ENCODE results near the gene UIMC1.

Gene UIMC1

DNA sequence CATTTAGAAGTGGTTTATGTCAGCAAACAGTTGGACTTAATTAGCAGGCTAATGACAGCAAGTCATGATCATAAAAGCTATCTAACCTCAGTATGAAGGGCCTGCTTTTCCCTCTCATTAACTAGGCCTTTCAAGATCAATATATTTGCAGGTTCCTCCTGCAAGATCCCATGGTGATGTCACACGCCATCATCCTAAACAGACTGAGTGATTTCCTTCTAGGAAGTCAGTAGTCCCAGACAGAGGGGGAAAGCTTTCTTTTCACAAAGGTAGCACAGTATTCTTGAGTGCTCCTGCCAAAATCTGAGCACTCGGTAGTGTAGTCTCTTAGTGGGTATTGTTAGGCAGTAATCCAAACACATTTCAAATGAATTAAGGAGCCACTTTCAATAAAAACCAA, 52.5 kb downstream of the UIMC1 start:
- H3K27me3 ChIP-seq (ENCODE audit: low read depth, low read length), result no peaks in the 10 kb centered on the region
- H3K9me3 ChIP-seq (ENCODE audit: control insufficient read depth in 1 of 2, low read length in 2 of 2), result no peaks in the 10 kb centered on the region
- no peak overlapping the region for H3K27ac ChIP-seq (ENCODE audit: low read length)
- H3K36me3 ChIP-seq (ENCODE audit: control insufficient read depth in 1 of 2, insufficient read depth in 2 of 2, low read length in 2 of 2), result peaks cover 37 to 44% of the 10 kb centered on the region in 2 donors
- no peak overlapping the region for H3K4me3 ChIP-seq (ENCODE audit: low read depth in 1 of 2, low read length in 2 of 2)
- H3K4me1 ChIP-seq (ENCODE audit: control insufficient read depth in 1 of 2, insufficient read depth in 2 of 2, low read length in 2 of 2), result no peaks in the 10 kb centered on the region

- Histone ChIP-seq H3K9me3 (ENCODE audit: control insufficient read depth in 1 of 2, low read length in 2 of 2) (no peaks in the 10 kb centered on the region), H3K36me3 (ENCODE audit: control insufficient read depth in 1 of 2, insufficient read depth in 2 of 2, low read length in 2 of 2) (peaks cover 33 to 53% of the 10 kb centered on the region in 2 donors), H3K27me3 (ENCODE audit: low read depth, low read length) (no peaks in the 10 kb centered on the region), H3K4me1 (ENCODE audit: control insufficient read depth in 1 of 2, insufficient read depth in 2 of 2, low read length in 2 of 2) (peaks cover 0 to 10% of the 10 kb centered on the region in 2 donors), H3K4me3 (ENCODE audit: low read depth in 1 of 2, low read length in 2 of 2) (no peak overlapping the region), H3K27ac (ENCODE audit: low read length) (no peak overlapping the region)
Observed at GRCh38 chr5:176952531-176953193, 53.9 kb downstream of the UIMC1 start.

- Histone ChIP-seq H3K4me3 (ENCODE audit: low read depth in 1 of 2, low read length in 2 of 2) (no peak overlapping the region), H3K9me3 (ENCODE audit: control insufficient read depth in 1 of 2, low read length in 2 of 2) (no peaks in the 10 kb centered on the region), H3K4me1 (ENCODE audit: control insufficient read depth in 1 of 2, insufficient read depth in 2 of 2, low read length in 2 of 2) (peaks cover 0 to 10% of the 10 kb centered on the region in 2 donors), H3K27me3 (ENCODE audit: low read depth, low read length) (no peaks in the 10 kb centered on the region), H3K27ac (ENCODE audit: low read length) (no peak overlapping the region), H3K36me3 (ENCODE audit: control insufficient read depth in 1 of 2, insufficient read depth in 2 of 2, low read length in 2 of 2) (peaks cover 34 to 52% of the 10 kb centered on the region in 2 donors)
Observed at GRCh38 chr5:176948458-176948857, 58.1 kb downstream of the UIMC1 start.

DNA sequence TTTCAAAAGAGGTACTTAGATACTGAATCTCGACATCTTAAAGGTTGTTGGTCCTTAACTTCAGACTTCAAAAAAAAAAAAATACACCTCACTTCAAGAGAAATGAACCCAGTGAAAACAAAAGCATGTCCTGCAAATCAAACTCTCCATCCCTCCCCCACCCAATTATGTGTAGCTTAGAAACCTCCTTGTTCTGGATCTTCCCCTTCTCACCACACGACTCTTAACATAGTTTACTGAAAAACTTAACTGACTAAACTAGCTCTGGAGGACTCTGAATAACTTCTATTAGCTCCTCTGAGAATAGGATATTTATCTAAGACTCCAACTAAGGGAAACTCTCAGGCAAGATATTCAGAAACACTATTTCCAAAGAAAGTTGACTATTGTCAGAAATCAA, 58.7 kb downstream of the UIMC1 start:
- Histone ChIP-seq H3K4me1 (ENCODE audit: control insufficient read depth in 1 of 2, insufficient read depth in 2 of 2, low read length in 2 of 2) (peaks cover 0 to 10% of the 10 kb centered on the region in 2 donors), H3K4me3 (ENCODE audit: low read depth in 1 of 2, low read length in 2 of 2) (no peak overlapping the region), H3K27me3 (ENCODE audit: low read depth, low read length) (no peaks in the 10 kb centered on the region), H3K27ac (ENCODE audit: low read length) (no peak overlapping the region), H3K36me3 (ENCODE audit: control insufficient read depth in 1 of 2, insufficient read depth in 2 of 2, low read length in 2 of 2) (peaks cover 34 to 58% of the 10 kb centered on the region in 2 donors), H3K9me3 (ENCODE audit: control insufficient read depth in 1 of 2, low read length in 2 of 2) (no peaks in the 10 kb centered on the region)

DNA sequence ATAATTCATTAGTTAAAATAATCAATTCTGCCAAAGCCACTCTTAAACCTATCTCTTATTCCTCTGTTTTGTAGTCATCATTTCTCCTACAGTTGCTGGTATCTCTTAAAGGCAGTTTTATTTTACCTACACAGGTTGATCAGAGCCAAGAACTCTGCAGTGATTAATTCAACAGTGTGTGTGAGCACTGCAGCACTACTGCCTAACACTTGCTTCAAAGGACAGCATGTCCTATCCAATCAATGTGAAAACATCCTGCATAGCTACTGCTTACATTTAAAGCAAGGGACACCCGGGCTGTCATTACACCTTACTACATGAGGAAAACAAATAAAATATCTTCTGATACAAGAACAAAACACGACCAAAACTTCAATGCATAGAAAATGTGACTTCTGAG, 62.3 kb downstream of the UIMC1 start:
- peaks cover 23 to 59% of the 10 kb centered on the region in 2 donors for H3K36me3 ChIP-seq (ENCODE audit: control insufficient read depth in 1 of 2, insufficient read depth in 2 of 2, low read length in 2 of 2)
- no peak overlapping the region for H3K27ac ChIP-seq (ENCODE audit: low read length)
- H3K4me1 ChIP-seq (ENCODE audit: control insufficient read depth in 1 of 2, insufficient read depth in 2 of 2, low read length in 2 of 2), result peaks cover 0 to 10% of the 10 kb centered on the region in 2 donors
- H3K9me3 ChIP-seq (ENCODE audit: control insufficient read depth in 1 of 2, low read length in 2 of 2), result no peaks in the 10 kb centered on the region
- H3K4me3 ChIP-seq (ENCODE audit: low read depth in 1 of 2, low read length in 2 of 2), result no peak overlapping the region
- H3K27me3 ChIP-seq (ENCODE audit: low read depth, low read length), result no peaks in the 10 kb centered on the region

GRCh38 chr5:176943816-176944215, 62.8 kb downstream of the UIMC1 start:
- no peaks in the 10 kb centered on the region for H3K9me3 ChIP-seq (ENCODE audit: control insufficient read depth in 1 of 2, low read length in 2 of 2)
- H3K4me3 ChIP-seq (ENCODE audit: low read depth in 1 of 2, low read length in 2 of 2), result no peak overlapping the region
- no peaks in the 10 kb centered on the region for H3K27me3 ChIP-seq (ENCODE audit: low read depth, low read length)
- peaks cover 21 to 59% of the 10 kb centered on the region in 2 donors for H3K36me3 ChIP-seq (ENCODE audit: control insufficient read depth in 1 of 2, insufficient read depth in 2 of 2, low read length in 2 of 2)
- no peak overlapping the region for H3K27ac ChIP-seq (ENCODE audit: low read length)
- H3K4me1 ChIP-seq (ENCODE audit: control insufficient read depth in 1 of 2, insufficient read depth in 2 of 2, low read length in 2 of 2), result peaks cover 0 to 10% of the 10 kb centered on the region in 2 donors

DNA sequence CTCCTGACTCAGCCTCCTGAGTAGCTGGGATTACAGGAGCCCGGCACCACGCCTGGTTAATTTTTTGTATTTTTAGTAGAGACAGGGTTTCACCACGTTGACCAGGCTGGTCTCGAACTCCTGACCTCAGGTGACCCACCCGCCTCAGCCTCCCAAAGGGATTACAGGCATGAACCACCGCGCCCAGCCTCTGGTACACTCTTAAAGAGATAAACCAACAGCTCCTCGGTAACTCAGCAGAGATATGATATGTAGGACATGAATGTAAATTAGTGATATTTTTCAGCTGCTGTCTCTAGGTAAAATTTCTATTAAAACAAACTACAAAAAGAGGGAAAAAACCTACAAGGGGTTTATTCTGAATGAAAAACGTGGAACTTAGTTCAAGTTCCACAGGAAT, 64.6 kb downstream of the UIMC1 start:
- Histone ChIP-seq H3K4me3 (ENCODE audit: low read depth in 1 of 2, low read length in 2 of 2) (no peak overlapping the region), H3K27ac (ENCODE audit: low read length) (no peak overlapping the region), H3K9me3 (ENCODE audit: control insufficient read depth in 1 of 2, low read length in 2 of 2) (no peaks in the 10 kb centered on the region), H3K27me3 (ENCODE audit: low read depth, low read length) (no peaks in the 10 kb centered on the region), H3K4me1 (ENCODE audit: control insufficient read depth in 1 of 2, insufficient read depth in 2 of 2, low read length in 2 of 2) (no peaks in the 10 kb centered on the region), H3K36me3 (ENCODE audit: control insufficient read depth in 1 of 2, insufficient read depth in 2 of 2, low read length in 2 of 2) (peaks cover 21 to 55% of the 10 kb centered on the region in 2 donors)

- Histone ChIP-seq H3K4me3 (ENCODE audit: low read depth in 1 of 2, low read length in 2 of 2) (no peak overlapping the region), H3K9me3 (ENCODE audit: control insufficient read depth in 1 of 2, low read length in 2 of 2) (no peaks in the 10 kb centered on the region), H3K27me3 (ENCODE audit: low read depth, low read length) (no peaks in the 10 kb centered on the region), H3K4me1 (ENCODE audit: control insufficient read depth in 1 of 2, insufficient read depth in 2 of 2, low read length in 2 of 2) (no peaks in the 10 kb centered on the region), H3K27ac (ENCODE audit: low read length) (no peak overlapping the region), H3K36me3 (ENCODE audit: control insufficient read depth in 1 of 2, insufficient read depth in 2 of 2, low read length in 2 of 2) (peaks cover 2 to 35% of the 10 kb centered on the region in 2 donors)
Observed at GRCh38 chr5:176938472-176938871, 68.1 kb downstream of the UIMC1 start.

DNA sequence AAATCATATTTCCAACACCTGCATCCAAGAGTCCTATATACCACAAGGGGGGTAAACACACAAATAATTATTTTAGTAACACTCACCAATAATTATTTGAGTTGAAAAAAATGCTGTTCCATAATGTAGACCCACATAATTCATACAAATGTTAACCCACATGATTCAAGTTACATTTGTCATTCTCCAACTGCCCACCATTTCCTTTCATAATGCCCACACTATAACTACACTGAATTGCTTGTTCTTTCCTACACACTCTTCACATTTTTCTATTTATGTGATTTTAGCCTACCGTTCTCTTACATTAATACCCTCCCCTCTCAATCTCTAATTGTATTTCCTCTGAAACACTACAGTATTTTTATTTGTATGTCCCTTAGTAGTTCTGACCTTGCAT, 71.6 kb downstream of the UIMC1 start:
- Histone ChIP-seq H3K36me3 (ENCODE audit: control insufficient read depth in 1 of 2, insufficient read depth in 2 of 2, low read length in 2 of 2) (peaks cover 4 to 40% of the 10 kb centered on the region in 2 donors), H3K9me3 (ENCODE audit: control insufficient read depth in 1 of 2, low read length in 2 of 2) (no peaks in the 10 kb centered on the region), H3K4me1 (ENCODE audit: control insufficient read depth in 1 of 2, insufficient read depth in 2 of 2, low read length in 2 of 2) (no peaks in the 10 kb centered on the region)

DNA sequence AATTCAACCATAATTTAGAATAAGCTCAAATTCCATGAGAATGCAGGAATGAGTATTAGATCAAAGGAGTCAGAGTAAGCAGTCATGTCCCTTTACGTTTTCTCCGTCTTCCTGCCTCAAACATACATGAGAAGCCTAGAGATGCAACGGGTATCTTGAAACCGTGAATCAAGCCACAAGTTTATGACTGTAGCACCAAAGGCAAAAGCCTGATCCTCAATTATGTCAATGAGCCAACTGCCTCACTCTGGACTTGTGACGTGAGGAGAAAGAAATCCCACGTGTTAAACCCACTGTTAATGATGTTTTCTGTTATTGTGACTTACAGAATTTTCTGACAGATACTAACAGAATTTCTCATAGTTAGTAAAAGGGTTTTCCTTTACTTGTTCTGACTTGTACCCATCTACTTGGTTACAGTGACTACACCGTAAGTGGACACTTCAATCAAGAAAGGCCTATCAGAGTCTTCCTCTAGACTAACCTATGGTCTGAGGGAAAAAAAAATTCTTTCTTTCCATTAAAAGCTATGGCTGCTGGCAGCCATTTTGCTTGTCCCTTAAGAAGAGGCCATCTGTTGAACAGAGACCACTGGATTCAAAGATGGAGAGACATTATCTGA, 72.2 kb downstream of the UIMC1 start:
- H3K4me3 ChIP-seq (ENCODE audit: low read depth in 1 of 2, low read length in 2 of 2), result no peak overlapping the region
- H3K9me3 ChIP-seq (ENCODE audit: control insufficient read depth in 1 of 2, low read length in 2 of 2), result no peaks in the 10 kb centered on the region
- no peak overlapping the region for H3K27ac ChIP-seq (ENCODE audit: low read length)
- H3K36me3 ChIP-seq (ENCODE audit: control insufficient read depth in 1 of 2, insufficient read depth in 2 of 2, low read length in 2 of 2), result peaks cover 4 to 39% of the 10 kb centered on the region in 2 donors
- no peaks in the 10 kb centered on the region for H3K27me3 ChIP-seq (ENCODE audit: low read depth, low read length)
- H3K4me1 ChIP-seq (ENCODE audit: control insufficient read depth in 1 of 2, insufficient read depth in 2 of 2, low read length in 2 of 2), result no peaks in the 10 kb centered on the region

More for the DNA sequence above, 71.6 kb downstream of the UIMC1 start:
- Histone ChIP-seq H3K27ac (ENCODE audit: low read length) (no peak overlapping the region), H3K4me3 (ENCODE audit: low read depth in 1 of 2, low read length in 2 of 2) (no peak overlapping the region), H3K27me3 (ENCODE audit: low read depth, low read length) (no peaks in the 10 kb centered on the region)

DNA sequence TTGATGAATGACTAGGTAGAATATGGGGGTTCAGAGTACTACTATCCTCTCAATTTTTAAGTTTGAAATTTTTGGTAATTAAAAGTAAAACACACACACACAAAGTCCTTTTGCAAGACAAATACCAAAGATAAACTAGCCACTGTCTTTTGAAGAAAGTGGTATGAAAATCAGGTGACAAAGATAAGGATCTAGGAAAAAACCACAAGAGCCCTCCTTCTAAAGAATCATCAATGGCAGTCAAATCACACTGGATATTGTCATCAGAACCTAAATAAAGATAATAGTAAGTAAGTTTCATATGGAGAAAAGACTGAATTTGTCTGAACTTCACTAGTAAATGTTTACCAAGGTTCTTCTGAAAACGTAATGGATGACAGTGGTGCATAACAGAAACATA, 76.9 kb downstream of the UIMC1 start:
- Histone ChIP-seq H3K27ac (ENCODE audit: low read length) (no peak overlapping the region), H3K4me1 (ENCODE audit: control insufficient read depth in 1 of 2, insufficient read depth in 2 of 2, low read length in 2 of 2) (no peaks in the 10 kb centered on the region), H3K4me3 (ENCODE audit: low read depth in 1 of 2, low read length in 2 of 2) (no peak overlapping the region), H3K36me3 (ENCODE audit: control insufficient read depth in 1 of 2, insufficient read depth in 2 of 2, low read length in 2 of 2) (peaks cover 4 to 25% of the 10 kb centered on the region in 2 donors), H3K27me3 (ENCODE audit: low read depth, low read length) (no peaks in the 10 kb centered on the region), H3K9me3 (ENCODE audit: control insufficient read depth in 1 of 2, low read length in 2 of 2) (no peaks in the 10 kb centered on the region)

All from muscle layer of duodenum (tissue), 2 donors.